MM.1S (cell line): ENCODE results near the gene SLC8A3.

Experiments
- CTCF ChIP-seq: fragments of 300-600 bp; sonication (generic); IDR thresholded peaks from 2 replicates; pipeline ENCODE4 v1.5.1; 2016; ENCODE audit warnings: antibody characterized with exemption, low read length, mixed read lengths
- EZH2 ChIP-seq: fragments of 300-600 bp; sonication (generic); optimal IDR thresholded peaks from 2 replicates; pipeline ENCODE3; 2017; ENCODE audit warnings: low read depth, mild to moderate bottlenecking, antibody characterized with exemption, low read length, mixed read lengths
- EZH2phosphoT487 ChIP-seq: fragments of 300-600 bp; sonication (generic); IDR thresholded peaks from 2 replicates; pipeline ENCODE4 v1.6.1; 2018; ENCODE audit warnings: antibody characterized with exemption, low read length

- TF ChIP-seq CTCF (no peak), EZH2 (no peak), EZH2phosphoT487 (no peak)
Observed at GRCh38 chr14:70133461-70133860, 55.3 kb downstream of the SLC8A3 start.
